ENCODE results near the gene BCL2.
A peak's percentile ranks its signal among the peaks of the same experiment; 100 is the strongest.

Gene BCL2

GRCh38 chr18:63315131-63315662, 4.4 kb downstream of the BCL2 start:
- no peak for DNase-seq (ENCODE audit: extremely low read depth, insufficient read length)
- Histone ChIP-seq H3K27me3 (replicated peaks; ENCODE audit: control insufficient read depth, insufficient read depth, low read length) (no peaks in the 10 kb centered on the region), H3K36me3 (ENCODE audit: control insufficient read depth, insufficient read depth, low read length) (no peaks in the 10 kb centered on the region), H3K4me3 (replicated peaks; ENCODE audit: low read depth, low read length) (peak overlapping the region; percentile 98)
- no peak for TF ChIP-seq CTCF (IDR thresholded peaks at IDR 0.05; ENCODE audit: insufficient read depth, low read length, poor library complexity, severe bottlenecking)

GRCh38 chr18:63314062-63314790, 5.3 kb downstream of the BCL2 start:
- Histone ChIP-seq H3K36me3 (ENCODE audit: control insufficient read depth, insufficient read depth, low read length) (peaks cover 2% of the 10 kb centered on the region; the same call in 1 of the 2 replicates), H3K4me3 (replicated peaks; ENCODE audit: low read depth, low read length) (peak overlapping the region; percentile 98), H3K27me3 (replicated peaks; ENCODE audit: control insufficient read depth, insufficient read depth, low read length) (no peaks in the 10 kb centered on the region)
- no peak for TF ChIP-seq CTCF (IDR thresholded peaks at IDR 0.05; ENCODE audit: insufficient read depth, low read length, poor library complexity, severe bottlenecking)
- DNase-seq (ENCODE audit: extremely low read depth, insufficient read length), result no peak

- Histone ChIP-seq H3K27me3 (replicated peaks; ENCODE audit: control insufficient read depth, insufficient read depth, low read length) (no peaks in the 10 kb centered on the region), H3K36me3 (ENCODE audit: control insufficient read depth, insufficient read depth, low read length) (peaks cover 2% of the 10 kb centered on the region; the same call in 1 of the 2 replicates), H3K4me3 (replicated peaks; ENCODE audit: low read depth, low read length) (peak overlapping the region; percentile 98)
- no peak for DNase-seq (ENCODE audit: extremely low read depth, insufficient read length)
- no peak for TF ChIP-seq CTCF (IDR thresholded peaks at IDR 0.05; ENCODE audit: insufficient read depth, low read length, poor library complexity, severe bottlenecking)
Measured at GRCh38 chr18:63313396-63313917, 6.1 kb downstream of the BCL2 start.

DNA sequence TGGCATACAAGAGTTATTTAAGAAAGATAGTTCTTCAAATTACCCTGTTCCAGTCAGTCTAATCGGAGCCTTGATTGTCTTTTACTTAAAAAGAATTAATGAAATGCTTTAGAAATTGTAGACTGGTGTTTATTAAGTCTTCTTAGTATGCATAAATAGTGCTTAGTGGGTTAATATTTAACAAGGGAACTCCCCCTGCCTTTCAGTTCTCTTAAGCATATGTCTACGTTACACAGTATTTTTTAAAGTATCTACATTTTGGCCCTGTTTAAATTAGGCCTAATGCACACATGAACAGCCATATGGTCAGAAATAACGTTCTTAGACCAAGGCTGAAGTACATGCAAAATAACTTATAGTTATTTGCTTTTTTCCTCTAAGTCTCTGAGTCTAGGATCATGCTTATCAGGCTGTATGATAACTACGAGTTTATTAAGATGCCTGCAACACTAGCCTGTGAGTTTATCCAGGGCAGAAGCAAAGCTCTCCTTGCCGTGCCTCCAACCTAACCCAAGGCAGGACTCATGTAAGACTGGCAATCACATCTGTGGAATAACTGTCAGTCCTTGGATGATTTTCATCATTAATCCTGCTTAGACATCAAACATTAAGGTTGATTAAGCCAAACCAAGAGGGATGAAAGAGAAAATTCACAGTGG, 6.7 kb downstream of the BCL2 start:
- H3K27me3 ChIP-seq (replicated peaks; ENCODE audit: control insufficient read depth, insufficient read depth, low read length), result no peaks in the 10 kb centered on the region
- H3K36me3 ChIP-seq (ENCODE audit: control insufficient read depth, insufficient read depth, low read length), result peaks cover 2% of the 10 kb centered on the region; the same call in 1 of the 2 replicates
- TF ChIP-seq CTCF (IDR thresholded peaks at IDR 0.05; ENCODE audit: insufficient read depth, low read length, poor library complexity, severe bottlenecking), result no peak
- H3K4me3 ChIP-seq (replicated peaks; ENCODE audit: low read depth, low read length), result peak overlapping the region; percentile 98
- no peak for DNase-seq (ENCODE audit: extremely low read depth, insufficient read length)

GRCh38 chr18:63312019-63312409, 7.6 kb downstream of the BCL2 start:
- peaks cover 4% of the 10 kb centered on the region; the same call in 1 of the 2 replicates for H3K36me3 ChIP-seq (ENCODE audit: control insufficient read depth, insufficient read depth, low read length)
- DNase-seq (ENCODE audit: extremely low read depth, insufficient read length), result no peak

More at GRCh38 chr18:63312019-63312409, 7.6 kb downstream of the BCL2 start:
- H3K4me3 ChIP-seq (replicated peaks; ENCODE audit: low read depth, low read length), result peak overlapping the region; percentile 98
- no peak for TF ChIP-seq CTCF (IDR thresholded peaks at IDR 0.05; ENCODE audit: insufficient read depth, low read length, poor library complexity, severe bottlenecking)
- H3K27me3 ChIP-seq (replicated peaks; ENCODE audit: control insufficient read depth, insufficient read depth, low read length), result no peaks in the 10 kb centered on the region

Data from GM06990 (cell line).